ENCODE results near the gene CENPP. TPM values are rescaled to one million over a fixed set of nuclear protein-coding genes. Genes with fewer than 3 reads are reported as not detected.

The CENPP gene
- total RNA-seq, 1 donor from 2014 or later: 3.3 TPM

- DNase-seq (ENCODE audit: missing footprints) (no peak), ATAC-seq (no peak)
- intact Hi-C loops (cut with DNase I): no loop called here
These were observed 300.7 kb downstream of the CENPP start for GRCh38 chr9:92626484-92626883.

GRCh38 chr9:92627651-92628050 lies 301.9 kb downstream of the CENPP start:
- intact Hi-C loops (cut with DNase I): no loop called here
- no peak for ATAC-seq
- no peak for DNase-seq (ENCODE audit: missing footprints)

GRCh38 chr9:92631452-92632343 lies 305.9 kb downstream of the CENPP start:
- DNase-seq (ENCODE audit: missing footprints) (no peak), ATAC-seq (no peak)
- intact Hi-C loops (cut with DNase I): loop anchor here (5.0 kb wide), 1 partner anchor 304 kb away; the partner anchor contains the start of genes CENPP and NOL8

GRCh38 chr9:92632641-92633040 lies 306.9 kb downstream of the CENPP start:
- no peak for ATAC-seq
- DNase-seq (ENCODE audit: missing footprints): no peak
- intact Hi-C loops (cut with DNase I): loop anchor here (5.0 kb wide), 1 partner anchor 305 kb away; the partner anchor contains the start of genes CENPP and NOL8

GRCh38 chr9:92633614-92634278 lies 308.0 kb downstream of the CENPP start:
- DNase-seq (ENCODE audit: missing footprints) (no peak), ATAC-seq (no peak)
- intact Hi-C loops (cut with DNase I): loop anchor here (2.0 to 5.0 kb wide), 2 partner anchors 306 to 491 kb away; partner anchors contain the start of genes CENPP and NOL8

DNA sequence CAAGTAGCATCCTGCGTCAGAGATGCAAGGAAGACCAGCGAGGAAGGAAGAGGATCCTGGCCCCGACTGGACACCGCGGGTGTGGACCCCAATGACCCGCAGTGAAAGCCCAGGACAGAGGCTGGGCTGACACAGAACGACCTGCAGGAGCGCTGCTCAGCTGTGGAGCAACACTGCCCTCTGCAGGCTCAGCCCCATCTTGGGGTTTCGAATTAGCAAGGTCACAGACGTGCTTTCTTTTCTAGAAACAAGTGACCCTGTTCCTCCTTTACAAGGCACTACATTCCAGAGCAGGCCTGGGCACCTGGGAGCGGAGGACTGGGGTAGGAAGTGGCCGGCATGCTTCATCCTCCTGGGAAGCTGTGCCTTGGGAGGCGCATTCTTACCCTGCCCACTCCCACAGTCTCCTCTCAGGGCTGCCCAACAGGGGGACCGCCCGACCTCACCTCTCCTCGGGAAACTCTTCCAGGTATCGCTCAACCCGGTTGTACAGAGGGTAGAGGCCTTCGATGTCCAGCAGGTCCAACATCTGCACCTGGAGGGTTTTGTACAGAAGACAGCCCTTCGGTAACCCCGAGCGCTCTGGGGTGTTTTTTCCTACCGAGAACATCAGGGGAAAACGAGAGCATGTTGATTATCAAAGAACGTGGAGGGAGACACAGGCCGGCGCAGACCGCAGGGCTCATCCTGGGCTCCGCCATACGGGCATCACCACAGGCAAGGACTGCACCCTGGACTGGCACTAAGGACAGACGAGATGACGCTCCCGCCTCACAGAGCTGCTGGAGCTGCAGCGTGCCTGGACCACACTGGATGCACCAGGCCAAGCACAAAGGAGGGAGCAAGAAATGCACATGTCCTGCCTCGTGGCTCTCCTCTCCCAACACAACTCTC lies 309.2 kb downstream of the CENPP start:
- intact Hi-C loops (cut with DNase I): loop anchor here (2.0 to 5.0 kb wide), 3 partner anchors 293 to 492 kb away; partner anchors contain the start of genes CENPP and NOL8
- DNase-seq (ENCODE audit: missing footprints): peak; percentile 84
- peak; percentile 82 for ATAC-seq

DNA sequence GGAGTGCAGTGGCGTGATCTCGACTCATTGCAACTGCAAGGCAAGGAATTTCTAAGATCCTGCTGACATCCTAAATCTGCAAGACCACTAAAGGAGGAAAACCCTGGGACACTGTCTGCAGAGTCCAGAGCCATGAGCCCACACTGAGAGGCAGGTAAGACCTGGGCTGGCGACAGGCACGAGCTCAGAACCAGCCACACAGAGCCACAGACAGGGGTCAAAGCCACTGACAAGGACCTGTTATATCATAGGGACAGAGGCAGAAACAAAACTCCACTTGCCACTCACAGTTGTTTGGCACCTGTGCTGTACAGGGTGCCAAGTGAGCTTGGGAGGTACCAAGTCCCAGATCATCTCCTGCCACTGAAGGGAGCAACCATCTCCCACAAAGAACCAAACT lies 310.0 kb downstream of the CENPP start:
- DNase-seq (ENCODE audit: missing footprints): no peak
- intact Hi-C loops (cut with DNase I): loop anchor here (2.0 to 5.0 kb wide), 2 partner anchors 293 to 493 kb away; no protein-coding TSS in a partner anchor

DNA sequence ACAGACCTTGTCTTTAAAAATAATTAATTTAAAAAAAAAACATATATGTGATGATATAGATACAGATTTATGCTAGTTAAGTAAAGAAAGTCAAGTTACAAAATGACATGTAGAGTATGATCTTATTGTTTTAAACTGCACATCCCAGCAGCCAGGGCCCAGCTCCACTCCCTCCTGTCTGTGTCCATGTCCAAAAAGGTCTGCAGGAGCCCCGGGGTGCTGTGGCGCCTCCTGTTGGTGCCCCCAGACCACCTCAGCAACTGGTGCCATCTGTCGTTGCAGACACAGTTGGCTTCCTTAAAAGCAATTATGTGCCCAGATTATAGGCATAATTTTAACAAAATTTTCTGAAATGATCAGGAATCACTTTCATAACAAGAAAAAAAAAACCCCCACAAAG lies 310.9 kb downstream of the CENPP start:
- intact Hi-C loops (cut with DNase I): loop anchor here (5.0 kb wide), 1 partner anchor 294 kb away; no protein-coding TSS in a partner anchor
- ATAC-seq: no peak
- no peak for DNase-seq (ENCODE audit: missing footprints)

More for the DNA sequence above, 310.0 kb downstream of the CENPP start:
- ATAC-seq: no peak

- ATAC-seq: no peak
- intact Hi-C loops (cut with DNase I): loop anchor here (5.0 kb wide), 1 partner anchor 295 kb away; no protein-coding TSS in a partner anchor
- DNase-seq (ENCODE audit: missing footprints): no peak
These were observed 311.6 kb downstream of the CENPP start for GRCh38 chr9:92637326-92637725.

DNA sequence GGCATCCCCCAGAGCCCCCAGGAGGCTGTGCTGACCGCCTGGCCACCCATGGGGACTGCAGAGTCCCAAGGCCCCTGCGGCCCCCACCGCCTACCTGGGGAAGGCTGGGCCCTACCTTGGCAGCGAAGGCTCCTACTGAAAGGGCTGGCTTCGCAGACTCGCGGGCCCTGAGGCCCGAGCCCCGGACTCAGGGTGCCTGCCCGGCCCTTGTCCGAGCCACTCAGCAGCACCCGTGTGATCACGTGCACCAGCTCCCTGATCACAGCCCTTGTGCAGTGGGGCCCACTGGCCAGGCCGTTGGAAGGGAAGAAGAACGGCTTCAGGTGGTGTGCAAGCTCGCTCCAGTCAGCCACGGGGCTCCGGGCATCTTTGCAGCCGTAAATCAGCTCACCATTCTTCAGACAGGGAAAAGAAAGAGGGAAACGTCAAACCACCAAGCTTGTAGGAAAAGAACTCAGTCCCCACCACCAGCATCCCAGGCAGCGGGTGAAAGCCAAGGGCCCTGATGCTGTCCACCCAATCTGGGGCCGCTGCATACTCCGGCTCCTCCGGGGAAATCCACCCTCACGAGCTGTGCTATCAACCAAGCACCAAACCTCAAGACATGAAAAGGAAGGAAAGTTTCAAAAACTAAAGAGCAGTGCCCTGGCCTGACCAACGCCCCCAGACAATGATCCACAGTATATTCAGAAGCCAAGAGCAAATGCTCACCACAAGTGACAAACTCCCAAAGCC lies 312.3 kb downstream of the CENPP start:
- DNase-seq (ENCODE audit: missing footprints) (no peak), ATAC-seq (no peak)
- intact Hi-C loops (cut with DNase I): loop anchor here (5.0 kb wide), 1 partner anchor 296 kb away; no protein-coding TSS in a partner anchor

GRCh38 chr9:92638621-92639101 lies 312.9 kb downstream of the CENPP start:
- no peak for DNase-seq (ENCODE audit: missing footprints)
- intact Hi-C loops (cut with DNase I): loop anchor here (5.0 kb wide), 1 partner anchor 296 kb away; no protein-coding TSS in a partner anchor
- ATAC-seq: no peak

DNA sequence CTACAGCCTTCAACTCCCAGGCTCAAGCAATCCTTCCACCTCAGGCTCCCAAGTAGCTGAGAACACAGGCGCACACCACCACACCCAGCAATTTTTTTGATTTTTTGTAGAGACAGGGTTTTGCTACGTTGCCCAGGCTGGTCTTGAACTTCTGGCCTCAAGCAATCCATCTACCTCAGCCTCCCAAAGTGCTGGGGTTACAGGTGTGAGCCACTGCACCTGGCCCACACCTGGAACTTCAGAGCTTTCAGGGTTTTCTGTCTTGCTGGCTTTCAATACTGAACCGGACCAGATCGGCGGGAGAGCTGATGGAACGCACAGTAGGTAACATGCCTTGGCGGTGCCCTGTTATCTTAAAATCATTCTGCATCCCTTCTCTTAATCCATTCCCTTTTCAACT lies 313.4 kb downstream of the CENPP start:
- ATAC-seq (no peak), DNase-seq (ENCODE audit: missing footprints) (no peak)
- intact Hi-C loops (cut with DNase I): loop anchor here (5.0 kb wide), 1 partner anchor 297 kb away; no protein-coding TSS in a partner anchor

DNA sequence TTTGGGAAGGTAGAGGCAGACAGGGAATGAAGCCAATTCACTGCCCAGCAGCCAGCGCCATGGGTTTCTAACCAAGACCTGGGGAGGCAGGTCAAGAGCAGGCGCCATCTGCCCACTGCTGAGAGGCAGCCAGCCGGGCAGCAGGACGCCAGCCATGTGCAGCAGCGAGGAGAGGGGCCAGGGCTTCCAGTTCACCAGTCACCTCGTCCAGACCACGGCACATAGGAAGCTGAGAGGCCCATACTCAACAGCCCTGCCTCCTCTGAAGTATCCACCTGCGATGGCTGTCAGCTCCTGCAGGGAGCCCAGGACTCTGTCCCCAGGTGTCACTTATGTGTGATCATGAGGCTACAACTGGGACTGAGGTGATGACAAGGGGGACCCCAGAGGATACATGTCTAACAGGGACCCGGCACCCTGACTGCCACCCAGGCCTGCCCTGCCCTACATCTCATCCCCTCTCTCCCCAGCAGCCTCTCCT lies 314.1 kb downstream of the CENPP start:
- no peak for DNase-seq (ENCODE audit: missing footprints)
- intact Hi-C loops (cut with DNase I): loop anchor here (5.0 kb wide), 1 partner anchor 298 kb away; no protein-coding TSS in a partner anchor
- no peak for ATAC-seq

DNA sequence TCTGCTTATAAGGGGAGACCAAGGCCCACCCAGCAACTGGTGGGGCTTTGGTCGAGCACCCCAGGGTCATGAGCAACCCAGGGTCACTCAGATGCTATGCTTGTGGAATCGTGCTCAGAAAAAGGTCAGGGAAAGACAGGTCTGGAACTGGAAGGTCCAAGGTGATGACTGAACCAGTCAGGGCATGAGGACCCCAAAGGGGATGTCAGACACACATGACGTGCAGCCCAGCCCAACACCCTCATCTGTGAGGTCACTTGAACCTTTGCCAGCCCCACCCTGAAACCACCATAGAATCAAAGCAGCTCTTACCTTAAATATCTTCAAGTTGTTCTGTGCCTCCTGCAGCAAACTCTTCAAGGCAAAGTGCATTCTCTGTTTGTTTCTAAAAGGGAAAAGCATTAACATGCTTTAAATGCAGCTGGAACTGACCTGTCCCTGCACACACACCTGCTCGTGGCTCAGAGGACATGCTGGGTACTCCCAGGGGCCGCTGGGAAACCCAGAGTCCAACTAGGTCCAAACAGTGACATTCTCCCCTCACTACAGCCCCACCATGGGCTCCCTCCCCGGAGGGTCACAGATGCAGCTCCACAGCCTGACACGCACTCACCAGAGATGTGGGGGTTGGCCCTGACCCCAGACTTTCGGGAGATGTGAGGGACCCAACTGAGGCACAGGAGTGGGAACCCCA lies 314.8 kb downstream of the CENPP start:
- no peak for DNase-seq (ENCODE audit: missing footprints)
- no peak for ATAC-seq
- intact Hi-C loops (cut with DNase I): no loop called here

DNA sequence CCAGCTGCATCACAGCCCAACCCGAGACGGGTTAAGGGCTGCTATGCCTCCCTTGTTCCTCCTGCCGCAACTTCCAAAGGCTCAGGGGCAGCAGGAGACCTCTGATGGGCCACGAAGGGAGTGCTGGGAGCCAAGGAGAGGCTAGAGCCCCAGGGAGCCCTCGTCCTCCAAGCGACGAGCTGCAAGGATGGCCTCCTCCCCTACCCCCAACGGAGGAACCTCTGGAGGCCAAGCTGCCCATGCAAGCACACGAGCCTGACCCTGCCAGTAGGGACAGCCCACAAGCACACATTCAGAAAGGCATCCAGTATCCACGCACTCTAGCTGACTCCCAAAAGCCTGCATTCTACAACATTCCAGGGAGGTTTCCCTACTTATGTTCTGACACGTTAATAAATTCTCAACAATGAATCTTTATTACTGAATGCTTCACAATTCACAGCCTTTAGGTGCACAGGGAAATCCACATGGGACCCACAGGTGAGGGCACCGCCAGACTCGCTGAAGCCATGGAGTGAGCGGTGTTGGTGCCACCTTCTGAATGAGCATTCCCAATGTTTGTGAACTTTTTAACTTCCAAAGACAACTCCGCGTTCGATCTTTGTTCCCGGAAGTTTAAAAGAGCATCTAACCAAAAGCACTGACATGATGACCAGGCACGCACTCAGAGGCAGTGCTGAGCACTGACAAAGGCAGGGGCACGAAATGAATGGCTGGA lies 315.5 kb downstream of the CENPP start:
- intact Hi-C loops (cut with DNase I): no loop called here
- DNase-seq (ENCODE audit: missing footprints) (no peak), ATAC-seq (no peak)

- ATAC-seq: no peak
- intact Hi-C loops (cut with DNase I): no loop called here
- no peak for DNase-seq (ENCODE audit: missing footprints)
These were observed 316.3 kb downstream of the CENPP start for GRCh38 chr9:92642041-92642451.
